Transverse colon (tissue), 3 donors: ENCODE measurements around the gene ADK.

Source experiments
- POLR2A ChIP-seq: fragments of 450-650 bp; IDR thresholded peaks from one replicate; pipeline ENCODE4 v1.6.1; 2016; ENCODE audit warnings: antibody characterized with exemption, mild to moderate bottlenecking, moderate library complexity
- TF ChIP-seq, protein P1 (sequence below), 5 experiments: fragments of 200-600 bp in 3 of 5; fragments of 450-650 bp in 2 of 5; sonication (generic) in 3 of 5; IDR thresholded peaks; 1 replicate in 2 of 5; 2 replicates in 3 of 5; pipeline ENCODE4 v1.5.1; 2016 to 2017; ENCODE audit warnings: antibody characterized with exemption in 5 of 5, inconsistent platforms in 3 of 5, mild to moderate bottlenecking in 2 of 5, moderate library complexity in 1 of 5

DNA sequence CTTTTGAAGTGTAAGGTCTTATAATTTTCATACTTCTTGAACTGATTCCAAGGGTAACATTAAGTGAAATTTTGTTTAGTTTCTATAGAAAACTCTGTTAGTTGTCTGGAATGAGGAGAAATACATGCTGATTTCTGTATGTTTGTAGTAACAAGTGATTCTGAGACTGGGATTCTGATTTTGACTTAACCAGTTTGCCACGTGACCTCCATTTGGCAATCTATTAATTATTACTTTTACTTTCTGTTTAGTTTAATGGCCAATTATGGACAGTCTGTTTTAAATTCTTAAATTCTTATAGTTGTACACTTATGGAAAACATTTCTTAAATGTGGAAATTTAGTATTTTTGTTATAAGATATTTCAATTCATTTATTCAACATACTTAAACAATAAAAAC is 163.1 kb downstream of the ADK start:
- TF ChIP-seq POLR2A, result no peak
- TF ChIP-seq, protein P1, sequence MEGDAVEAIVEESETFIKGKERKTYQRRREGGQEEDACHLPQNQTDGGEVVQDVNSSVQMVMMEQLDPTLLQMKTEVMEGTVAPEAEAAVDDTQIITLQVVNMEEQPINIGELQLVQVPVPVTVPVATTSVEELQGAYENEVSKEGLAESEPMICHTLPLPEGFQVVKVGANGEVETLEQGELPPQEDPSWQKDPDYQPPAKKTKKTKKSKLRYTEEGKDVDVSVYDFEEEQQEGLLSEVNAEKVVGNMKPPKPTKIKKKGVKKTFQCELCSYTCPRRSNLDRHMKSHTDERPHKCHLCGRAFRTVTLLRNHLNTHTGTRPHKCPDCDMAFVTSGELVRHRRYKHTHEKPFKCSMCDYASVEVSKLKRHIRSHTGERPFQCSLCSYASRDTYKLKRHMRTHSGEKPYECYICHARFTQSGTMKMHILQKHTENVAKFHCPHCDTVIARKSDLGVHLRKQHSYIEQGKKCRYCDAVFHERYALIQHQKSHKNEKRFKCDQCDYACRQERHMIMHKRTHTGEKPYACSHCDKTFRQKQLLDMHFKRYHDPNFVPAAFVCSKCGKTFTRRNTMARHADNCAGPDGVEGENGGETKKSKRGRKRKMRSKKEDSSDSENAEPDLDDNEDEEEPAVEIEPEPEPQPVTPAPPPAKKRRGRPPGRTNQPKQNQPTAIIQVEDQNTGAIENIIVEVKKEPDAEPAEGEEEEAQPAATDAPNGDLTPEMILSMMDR (IDR thresholded peaks at IDR 0.05), result no peak
